K562 (cell line): ENCODE results near the gene ASRGL1. TPM values are rescaled to one million over a fixed set of nuclear protein-coding genes. Genes with fewer than 3 reads are reported as not detected.
"Not testable (repeated sequence)": the region's sequence is repeated elsewhere in the genome, so short reads cannot be mapped to it uniquely, and the experiment has no call there.

ENCODE experiments used
- C11orf30 ChIP-seq: fragments of 450-650 bp; IDR thresholded peaks from 2 replicates; pipeline ENCODE4 v1.6.1; 2016; ENCODE audit warnings: low read depth, mild to moderate bottlenecking
- CBFA2T2 ChIP-seq: fragments of 450-650 bp; conservative IDR thresholded peaks from 2 replicates; pipeline ENCODE4 v1.6.1; 2017; ENCODE audit warnings: mild to moderate bottlenecking
- CREM ChIP-seq: IDR thresholded peaks from 2 replicates; pipeline ENCODE4 v1.6.1; 2014; ENCODE audit warnings: antibody characterized with exemption, low read depth
- FOXK2 ChIP-seq, 2 experiments: fragments of 450-650 bp; IDR thresholded peaks in 1 of 2; conservative IDR thresholded peaks in 1 of 2; 2 replicates each; pipeline ENCODE4 v1.6.1; 2016; ENCODE audit warnings: low read depth in 2 of 2, mild to moderate bottlenecking in 1 of 2
- MYC ChIP-seq, 2 experiments: fragments of 250-450 bp in 1 of 2; sonication (Bioruptor Pico) in 1 of 2; IDR thresholded peaks; 2 replicates each; pipeline versions ENCODE4 v1.5.1 to v1.6.1; 2012 to 2021; ENCODE audit warnings: low read depth in 2 of 2, borderline replicate concordance in 1 of 2, improper control_type of control experiment in 1 of 2, low read length in 1 of 2, mild to moderate bottlenecking in 1 of 2, moderate library complexity in 1 of 2
- SMARCC2 ChIP-seq: fragments of 450-650 bp; IDR thresholded peaks from 2 replicates; pipeline ENCODE4 v1.6.1; 2017; ENCODE audit warnings: antibody characterized with exemption, moderate library complexity, mild to moderate bottlenecking, low read depth
- SOX6 ChIP-seq: fragments of 450-650 bp; IDR thresholded peaks from 2 replicates; pipeline ENCODE4 v1.6.1; 2014; ENCODE audit warnings: mild to moderate bottlenecking
- ZBED1 ChIP-seq: IDR thresholded peaks from 2 replicates; pipeline ENCODE4 v1.6.1; 2014
- polyA plus RNA-seq, 8 experiments: library from polyadenylated mRNA; depleted of rRNA in 4 of 8; stranded (reverse) in 5 of 8; unstranded in 3 of 8; fragments of >200 nt; fragmentation: Nextera tagmentation in 2 of 8; fragmentation: Illumina TruSeq in 1 of 8; extraction: Ambion mirVana in 2 of 8; extraction: Trizol in 1 of 8; gene quantifications; 2 replicates each; pipeline versions ENCODE4 v1.2.1 to v1.2.3, GENCODE V29; 2011 to 2014; ENCODE audit warnings: inconsistent platforms in 1 of 8, missing spikeins in 1 of 8
- total RNA-seq, 7 experiments: library from RNA; depleted of rRNA in 6 of 7; stranded (reverse); fragments of >200 nt in 6 of 7; fragmentation: Illumina TruSeq in 2 of 7; extraction: Trizol in 2 of 7; gene quantifications; 2 replicates each; pipeline versions ENCODE4 v1.2.1 to v1.2.3, GENCODE V29; 2011 to 2021; ENCODE audit warnings: low replicate concordance in 1 of 7
- TF ChIP-seq, protein P1 (sequence below): fragments of 200-800 bp; sonication (Bioruptor generic); IDR thresholded peaks from 2 replicates; pipeline ENCODE4 v1.6.1; 2017; ENCODE audit warnings: missing genetic modification characterization, missing compliant biosample characterization
- TF ChIP-seq, protein P2 (sequence below): fragments of 450-650 bp; IDR thresholded peaks from 2 replicates; pipeline ENCODE4 v1.6.1; 2017; ENCODE audit warnings: antibody characterized with exemption, mild to moderate bottlenecking
- TF ChIP-seq, protein P3 (sequence below), 3 experiments: fragments of 200-800 bp in 1 of 3; fragments of 250-450 bp in 1 of 3; fragments of 450-650 bp in 1 of 3; sonication (Bioruptor Pico) in 1 of 3; sonication (Bioruptor generic) in 1 of 3; formaldehyde crosslinking in 1 of 3; IDR thresholded peaks; 2 replicates each; pipeline versions ENCODE4 v1.6.1 to v1.8.0; 2016 to 2022; ENCODE audit warnings: mild to moderate bottlenecking in 2 of 3, missing genetic modification characterization in 2 of 3, missing compliant biosample characterization in 1 of 3, moderate library complexity in 1 of 3
- TF ChIP-seq, protein P4 (sequence below): sonication (generic); formaldehyde crosslinking; IDR thresholded peaks from 2 replicates; pipeline ENCODE4 v1.8.1; 2023; ENCODE audit warnings: missing genetic modification reagents, mild to moderate bottlenecking, borderline replicate concordance

Gene ASRGL1
- total and polyA plus RNA-seq, 9 of the 15 experiments (the other 6 are each of a cell fraction or from before 2014, with no cell fraction given), result 3.1 to 23.0 (median 11.2) TPM

DNA sequence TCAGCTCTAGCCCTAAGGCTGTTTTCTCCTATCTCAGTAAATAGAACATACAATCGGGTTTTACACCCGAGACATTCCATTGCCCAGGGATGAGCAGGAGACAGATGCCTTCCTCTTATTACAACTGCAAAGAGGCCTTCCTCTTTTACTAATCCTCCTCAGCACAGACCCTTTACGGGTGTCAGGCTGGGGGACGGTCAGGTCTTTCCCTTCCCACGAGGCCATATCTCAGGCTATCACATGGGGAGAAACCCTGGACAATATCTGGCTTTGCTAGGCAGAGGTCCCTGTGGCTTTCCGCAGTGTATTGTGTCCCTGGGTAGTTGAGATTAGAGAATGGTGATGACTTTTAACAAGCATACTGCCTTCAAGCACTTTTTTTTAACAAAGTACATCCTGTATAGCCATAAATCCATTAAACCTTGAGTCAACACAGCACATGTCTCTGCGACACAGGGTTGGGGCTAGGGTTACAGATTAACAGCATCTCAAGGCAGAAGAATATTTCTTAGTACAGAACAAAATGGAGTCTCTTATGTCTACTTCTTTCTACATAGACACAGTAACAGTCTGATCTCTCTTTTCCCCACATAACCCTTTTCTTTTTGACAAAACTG is 31.7 kb downstream of the ASRGL1 start (continued):
- TF ChIP-seq ZBED1 (peak; percentile 78; the same call in 1 of the 2 replicates), SOX6 (peak; percentile 96), MYC (IDR thresholded peaks at IDR 0.05; ENCODE audit: low read depth, low read length) (peak; percentile 43), FOXK2 (conservative IDR thresholded peaks at IDR 0.05 in 1 of 2, IDR thresholded peaks at IDR 0.05 in 1 of 2; ENCODE audit: low read depth in 2 of 2) (peak in 1 of 2 experiments; percentile 56; a peak in 2 of 4 replicates), CREM (peak; percentile 40; the same call in 1 of the 2 replicates), C11orf30 (peak; percentile 23; the same call in 1 of the 2 replicates), SMARCC2 (peak; percentile 84), CBFA2T2 (peak; percentile 98)
- TF ChIP-seq, protein P1, sequence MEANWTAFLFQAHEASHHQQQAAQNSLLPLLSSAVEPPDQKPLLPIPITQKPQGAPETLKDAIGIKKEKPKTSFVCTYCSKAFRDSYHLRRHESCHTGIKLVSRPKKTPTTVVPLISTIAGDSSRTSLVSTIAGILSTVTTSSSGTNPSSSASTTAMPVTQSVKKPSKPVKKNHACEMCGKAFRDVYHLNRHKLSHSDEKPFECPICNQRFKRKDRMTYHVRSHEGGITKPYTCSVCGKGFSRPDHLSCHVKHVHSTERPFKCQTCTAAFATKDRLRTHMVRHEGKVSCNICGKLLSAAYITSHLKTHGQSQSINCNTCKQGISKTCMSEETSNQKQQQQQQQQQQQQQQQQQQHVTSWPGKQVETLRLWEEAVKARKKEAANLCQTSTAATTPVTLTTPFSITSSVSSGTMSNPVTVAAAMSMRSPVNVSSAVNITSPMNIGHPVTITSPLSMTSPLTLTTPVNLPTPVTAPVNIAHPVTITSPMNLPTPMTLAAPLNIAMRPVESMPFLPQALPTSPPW, result peak; percentile 54
- TF ChIP-seq, protein P2, sequence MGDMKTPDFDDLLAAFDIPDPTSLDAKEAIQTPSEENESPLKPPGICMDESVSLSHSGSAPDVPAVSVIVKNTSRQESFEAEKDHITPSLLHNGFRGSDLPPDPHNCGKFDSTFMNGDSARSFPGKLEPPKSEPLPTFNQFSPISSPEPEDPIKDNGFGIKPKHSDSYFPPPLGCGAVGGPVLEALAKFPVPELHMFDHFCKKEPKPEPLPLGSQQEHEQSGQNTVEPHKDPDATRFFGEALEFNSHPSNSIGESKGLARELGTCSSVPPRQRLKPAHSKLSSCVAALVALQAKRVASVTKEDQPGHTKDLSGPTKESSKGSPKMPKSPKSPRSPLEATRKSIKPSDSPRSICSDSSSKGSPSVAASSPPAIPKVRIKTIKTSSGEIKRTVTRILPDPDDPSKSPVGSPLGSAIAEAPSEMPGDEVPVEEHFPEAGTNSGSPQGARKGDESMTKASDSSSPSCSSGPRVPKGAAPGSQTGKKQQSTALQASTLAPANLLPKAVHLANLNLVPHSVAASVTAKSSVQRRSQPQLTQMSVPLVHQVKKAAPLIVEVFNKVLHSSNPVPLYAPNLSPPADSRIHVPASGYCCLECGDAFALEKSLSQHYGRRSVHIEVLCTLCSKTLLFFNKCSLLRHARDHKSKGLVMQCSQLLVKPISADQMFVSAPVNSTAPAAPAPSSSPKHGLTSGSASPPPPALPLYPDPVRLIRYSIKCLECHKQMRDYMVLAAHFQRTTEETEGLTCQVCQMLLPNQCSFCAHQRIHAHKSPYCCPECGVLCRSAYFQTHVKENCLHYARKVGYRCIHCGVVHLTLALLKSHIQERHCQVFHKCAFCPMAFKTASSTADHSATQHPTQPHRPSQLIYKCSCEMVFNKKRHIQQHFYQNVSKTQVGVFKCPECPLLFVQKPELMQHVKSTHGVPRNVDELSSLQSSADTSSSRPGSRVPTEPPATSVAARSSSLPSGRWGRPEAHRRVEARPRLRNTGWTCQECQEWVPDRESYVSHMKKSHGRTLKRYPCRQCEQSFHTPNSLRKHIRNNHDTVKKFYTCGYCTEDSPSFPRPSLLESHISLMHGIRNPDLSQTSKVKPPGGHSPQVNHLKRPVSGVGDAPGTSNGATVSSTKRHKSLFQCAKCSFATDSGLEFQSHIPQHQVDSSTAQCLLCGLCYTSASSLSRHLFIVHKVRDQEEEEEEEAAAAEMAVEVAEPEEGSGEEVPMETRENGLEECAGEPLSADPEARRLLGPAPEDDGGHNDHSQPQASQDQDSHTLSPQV, result peak; percentile 96
- TF ChIP-seq MYC (CRISPR knock-in tag; IDR thresholded peaks at IDR 0.05; ENCODE audit: borderline replicate concordance, low read depth), result not testable (repeated sequence)
- TF ChIP-seq, protein P3, sequence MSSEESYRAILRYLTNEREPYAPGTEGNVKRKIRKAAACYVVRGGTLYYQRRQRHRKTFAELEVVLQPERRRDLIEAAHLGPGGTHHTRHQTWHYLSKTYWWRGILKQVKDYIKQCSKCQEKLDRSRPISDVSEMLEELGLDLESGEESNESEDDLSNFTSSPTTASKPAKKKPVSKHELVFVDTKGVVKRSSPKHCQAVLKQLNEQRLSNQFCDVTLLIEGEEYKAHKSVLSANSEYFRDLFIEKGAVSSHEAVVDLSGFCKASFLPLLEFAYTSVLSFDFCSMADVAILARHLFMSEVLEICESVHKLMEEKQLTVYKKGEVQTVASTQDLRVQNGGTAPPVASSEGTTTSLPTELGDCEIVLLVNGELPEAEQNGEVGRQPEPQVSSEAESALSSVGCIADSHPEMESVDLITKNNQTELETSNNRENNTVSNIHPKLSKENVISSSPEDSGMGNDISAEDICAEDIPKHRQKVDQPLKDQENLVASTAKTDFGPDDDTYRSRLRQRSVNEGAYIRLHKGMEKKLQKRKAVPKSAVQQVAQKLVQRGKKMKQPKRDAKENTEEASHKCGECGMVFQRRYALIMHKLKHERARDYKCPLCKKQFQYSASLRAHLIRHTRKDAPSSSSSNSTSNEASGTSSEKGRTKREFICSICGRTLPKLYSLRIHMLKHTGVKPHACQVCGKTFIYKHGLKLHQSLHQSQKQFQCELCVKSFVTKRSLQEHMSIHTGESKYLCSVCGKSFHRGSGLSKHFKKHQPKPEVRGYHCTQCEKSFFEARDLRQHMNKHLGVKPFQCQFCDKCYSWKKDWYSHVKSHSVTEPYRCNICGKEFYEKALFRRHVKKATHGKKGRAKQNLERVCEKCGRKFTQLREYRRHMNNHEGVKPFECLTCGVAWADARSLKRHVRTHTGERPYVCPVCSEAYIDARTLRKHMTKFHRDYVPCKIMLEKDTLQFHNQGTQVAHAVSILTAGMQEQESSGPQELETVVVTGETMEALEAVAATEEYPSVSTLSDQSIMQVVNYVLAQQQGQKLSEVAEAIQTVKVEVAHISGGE (CRISPR knock-in tag; IDR thresholded peaks at IDR 0.05), result peak in 1 of 3 experiments; percentile 79; a peak in 2 of 6 replicates
- TF ChIP-seq, protein P4, sequence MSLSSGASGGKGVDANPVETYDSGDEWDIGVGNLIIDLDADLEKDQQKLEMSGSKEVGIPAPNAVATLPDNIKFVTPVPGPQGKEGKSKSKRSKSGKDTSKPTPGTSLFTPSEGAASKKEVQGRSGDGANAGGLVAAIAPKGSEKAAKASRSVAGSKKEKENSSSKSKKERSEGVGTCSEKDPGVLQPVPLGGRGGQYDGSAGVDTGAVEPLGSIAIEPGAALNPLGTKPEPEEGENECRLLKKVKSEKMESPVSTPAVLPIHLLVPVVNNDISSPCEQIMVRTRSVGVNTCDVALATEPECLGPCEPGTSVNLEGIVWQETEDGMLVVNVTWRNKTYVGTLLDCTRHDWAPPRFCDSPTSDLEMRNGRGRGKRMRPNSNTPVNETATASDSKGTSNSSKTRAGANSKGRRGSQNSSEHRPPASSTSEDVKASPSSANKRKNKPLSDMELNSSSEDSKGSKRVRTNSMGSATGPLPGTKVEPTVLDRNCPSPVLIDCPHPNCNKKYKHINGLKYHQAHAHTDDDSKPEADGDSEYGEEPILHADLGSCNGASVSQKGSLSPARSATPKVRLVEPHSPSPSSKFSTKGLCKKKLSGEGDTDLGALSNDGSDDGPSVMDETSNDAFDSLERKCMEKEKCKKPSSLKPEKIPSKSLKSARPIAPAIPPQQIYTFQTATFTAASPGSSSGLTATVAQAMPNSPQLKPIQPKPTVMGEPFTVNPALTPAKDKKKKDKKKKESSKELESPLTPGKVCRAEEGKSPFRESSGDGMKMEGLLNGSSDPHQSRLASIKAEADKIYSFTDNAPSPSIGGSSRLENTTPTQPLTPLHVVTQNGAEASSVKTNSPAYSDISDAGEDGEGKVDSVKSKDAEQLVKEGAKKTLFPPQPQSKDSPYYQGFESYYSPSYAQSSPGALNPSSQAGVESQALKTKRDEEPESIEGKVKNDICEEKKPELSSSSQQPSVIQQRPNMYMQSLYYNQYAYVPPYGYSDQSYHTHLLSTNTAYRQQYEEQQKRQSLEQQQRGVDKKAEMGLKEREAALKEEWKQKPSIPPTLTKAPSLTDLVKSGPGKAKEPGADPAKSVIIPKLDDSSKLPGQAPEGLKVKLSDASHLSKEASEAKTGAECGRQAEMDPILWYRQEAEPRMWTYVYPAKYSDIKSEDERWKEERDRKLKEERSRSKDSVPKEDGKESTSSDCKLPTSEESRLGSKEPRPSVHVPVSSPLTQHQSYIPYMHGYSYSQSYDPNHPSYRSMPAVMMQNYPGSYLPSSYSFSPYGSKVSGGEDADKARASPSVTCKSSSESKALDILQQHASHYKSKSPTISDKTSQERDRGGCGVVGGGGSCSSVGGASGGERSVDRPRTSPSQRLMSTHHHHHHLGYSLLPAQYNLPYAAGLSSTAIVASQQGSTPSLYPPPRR (CRISPR knock-in tag), result peak; percentile 95
